ENCODE results near the gene EYS. TPM values are rescaled to one million over a fixed set of nuclear protein-coding genes. Genes with fewer than 3 reads are reported as not detected.

EYS gene
- polyA plus RNA-seq, 1 experiment, result not detected

DNA sequence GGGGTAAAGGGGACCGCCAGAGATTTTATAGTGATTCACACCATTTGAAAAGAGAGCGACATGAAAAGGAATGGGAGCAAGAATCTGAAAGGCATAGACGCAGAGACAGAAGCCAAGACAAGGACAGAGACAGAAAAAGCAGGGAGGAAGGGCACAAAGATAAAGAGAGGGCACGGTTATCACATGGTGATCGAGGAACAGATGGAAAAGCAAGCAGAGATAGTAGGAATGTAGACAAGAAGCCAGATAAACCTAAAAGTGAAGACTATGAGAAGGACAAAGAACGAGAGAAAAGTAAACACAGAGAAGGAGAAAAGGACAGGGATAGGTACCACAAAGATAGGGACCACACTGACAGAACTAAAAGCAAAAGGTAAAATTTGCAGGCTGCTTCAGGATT is 1993.7 kb downstream of the EYS start:
- DNase-seq (ENCODE audit: low read depth, low spot score), result no peak
- no peaks in the 10 kb centered on the region for H3K9me3 ChIP-seq (ENCODE audit: control insufficient read depth, insufficient read depth, low read length)
- ChIA-PET POLR2A (no interaction called here), CTCF (no interaction called here)
- H3K27ac ChIP-seq (ENCODE audit: low read depth, low read length), result no peak overlapping the region
- TF ChIP-seq CTCF (IDR thresholded peaks at IDR 0.05; ENCODE audit: low read depth, low read length), result no peak
- H3K4me3 ChIP-seq (ENCODE audit: low read depth, low read length), result no peak overlapping the region
- no peaks in the 10 kb centered on the region for H3K27me3 ChIP-seq (ENCODE audit: control insufficient read depth, insufficient read depth, low read length)

- no peaks in the 10 kb centered on the region for H3K27me3 ChIP-seq (ENCODE audit: control insufficient read depth, insufficient read depth, low read length)
- H3K27ac ChIP-seq (ENCODE audit: low read depth, low read length), result no peak overlapping the region
- TF ChIP-seq CTCF (IDR thresholded peaks at IDR 0.05; ENCODE audit: low read depth, low read length), result no peak
- DNase-seq (ENCODE audit: low read depth, low spot score), result no peak
- ChIA-PET POLR2A (no interaction called here), CTCF (interaction anchor here (0.7 to 0.9 kb wide), 2 partner anchors 10 to 55 kb away, joined by 3 to 4 read pairs; no protein-coding TSS in a partner anchor)
- no peak overlapping the region for H3K4me3 ChIP-seq (ENCODE audit: low read depth, low read length)
- H3K9me3 ChIP-seq (ENCODE audit: control insufficient read depth, insufficient read depth, low read length), result no peaks in the 10 kb centered on the region
These were observed 1997.9 kb downstream of the EYS start for GRCh38 chr6:63709148-63709547.

DNA sequence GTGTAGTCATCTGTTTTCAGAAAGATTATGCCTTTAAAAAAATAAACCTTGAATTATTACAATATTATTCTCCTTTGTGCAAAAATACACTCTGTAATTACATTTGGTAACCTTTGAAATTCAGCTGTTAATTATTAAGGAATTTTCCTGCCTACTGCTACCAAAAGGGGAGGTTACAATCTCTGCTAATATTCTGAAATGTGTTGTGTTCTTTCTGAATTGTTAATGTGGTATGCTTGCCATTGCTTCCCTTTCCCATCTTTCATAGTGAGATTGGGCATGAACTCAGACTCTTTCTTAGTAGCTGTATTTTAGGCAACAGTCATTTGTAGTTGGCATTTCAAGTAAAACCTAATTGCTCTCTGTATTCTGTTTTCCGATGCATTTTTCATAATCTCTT is 1998.4 kb downstream of the EYS start:
- ChIA-PET POLR2A (no interaction called here), CTCF (no interaction called here)
- Histone ChIP-seq H3K27me3 (ENCODE audit: control insufficient read depth, insufficient read depth, low read length) (no peaks in the 10 kb centered on the region), H3K4me3 (ENCODE audit: low read depth, low read length) (no peak overlapping the region), H3K9me3 (ENCODE audit: control insufficient read depth, insufficient read depth, low read length) (no peaks in the 10 kb centered on the region), H3K27ac (ENCODE audit: low read depth, low read length) (no peak overlapping the region)
- TF ChIP-seq CTCF (IDR thresholded peaks at IDR 0.05; ENCODE audit: low read depth, low read length), result no peak
- no peak for DNase-seq (ENCODE audit: low read depth, low spot score)

- Histone ChIP-seq H3K4me3 (ENCODE audit: low read depth, low read length) (no peak overlapping the region), H3K27me3 (ENCODE audit: control insufficient read depth, insufficient read depth, low read length) (no peaks in the 10 kb centered on the region), H3K9me3 (ENCODE audit: control insufficient read depth, insufficient read depth, low read length) (no peaks in the 10 kb centered on the region), H3K27ac (ENCODE audit: low read depth, low read length) (no peak overlapping the region)
- CTCF ChIA-PET, result no interaction called here
- POLR2A ChIA-PET, result no interaction called here
- no peak for TF ChIP-seq CTCF (IDR thresholded peaks at IDR 0.05; ENCODE audit: low read depth, low read length)
- DNase-seq (ENCODE audit: low read depth, low spot score), result no peak
These were observed 2000.4 kb downstream of the EYS start for GRCh38 chr6:63706630-63707029.

- ChIA-PET POLR2A (no interaction called here), CTCF (no interaction called here)
- no peak for TF ChIP-seq CTCF (IDR thresholded peaks at IDR 0.05; ENCODE audit: low read depth, low read length)
- Histone ChIP-seq H3K9me3 (ENCODE audit: control insufficient read depth, insufficient read depth, low read length) (no peaks in the 10 kb centered on the region), H3K27me3 (ENCODE audit: control insufficient read depth, insufficient read depth, low read length) (no peaks in the 10 kb centered on the region), H3K27ac (ENCODE audit: low read depth, low read length) (no peak overlapping the region), H3K4me3 (ENCODE audit: low read depth, low read length) (no peak overlapping the region)
- no peak for DNase-seq (ENCODE audit: low read depth, low spot score)
These were observed 2001.3 kb downstream of the EYS start for GRCh38 chr6:63705707-63706106.

Data from AG04450 (cell line).